Measurements from ENCODE around the gene LFNG. TPM values are rescaled to one million over a fixed set of nuclear protein-coding genes. Genes with fewer than 3 reads are reported as not detected.

LFNG gene
- total and polyA plus RNA-seq, 9 donors = 0.86 to 8.2 (median 3.3) TPM

DNA sequence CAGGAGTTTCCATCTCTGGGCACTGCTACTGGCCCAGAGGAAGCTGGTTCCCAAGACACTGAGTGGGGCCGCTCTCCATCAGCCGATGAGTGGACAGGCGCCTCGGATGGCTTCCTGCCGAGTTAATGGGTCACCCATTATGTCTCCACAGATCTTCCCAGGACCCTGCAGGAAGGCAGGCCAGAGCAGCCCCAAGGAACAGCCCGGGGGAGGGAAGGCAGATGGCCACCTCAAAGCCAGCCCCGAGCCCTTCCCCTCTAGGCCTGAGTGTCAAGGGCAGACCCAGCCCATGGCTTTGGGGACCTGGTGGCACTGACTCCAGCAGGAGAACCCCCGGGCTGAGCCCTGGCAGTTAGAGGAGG is 3.4 kb upstream of the LFNG start:
- H3K27me3 ChIP-seq = no peaks in the 10 kb centered on the region
- H3K4me1 ChIP-seq (ENCODE audit: insufficient read depth) = peaks cover 5% of the 10 kb centered on the region
- no peak overlapping the region for H3K27ac ChIP-seq

GRCh38 chr7:2517026-2517425 is 2.5 kb upstream of the LFNG start:
- TF ChIP-seq CTCF (IDR thresholded peaks at IDR 0.05) (no peak), EP300 (IDR thresholded peaks at IDR 0.05) (no peak), POLR2A (IDR thresholded peaks at IDR 0.05) (no peak)
- H3K4me1 ChIP-seq (ENCODE audit: insufficient read depth) = peaks cover 5% of the 10 kb centered on the region
- H3K36me3 ChIP-seq = no peaks in the 10 kb centered on the region
- no peak for DNase-seq
- intact Hi-C loops (cut with DNase I) = no loop called here
- H3K9me3 ChIP-seq = no peaks in the 10 kb centered on the region
- 42 to 48% (median 48%) methylated on average over 8 of the region's 8 CpGs for WGBS, 3 donors
- no peak overlapping the region for H3K27ac ChIP-seq
- H3K4me3 ChIP-seq = no peak overlapping the region
- no peaks in the 10 kb centered on the region for H3K27me3 ChIP-seq

More for the DNA sequence above, 3.4 kb upstream of the LFNG start:
- intact Hi-C loops (cut with DNase I) = no loop called here
- TF ChIP-seq EP300 (IDR thresholded peaks at IDR 0.05) (no peak), POLR2A (IDR thresholded peaks at IDR 0.05) (no peak), CTCF (IDR thresholded peaks at IDR 0.05) (no peak)
- H3K9me3 ChIP-seq = no peaks in the 10 kb centered on the region
- no peaks in the 10 kb centered on the region for H3K36me3 ChIP-seq
- no peak for DNase-seq
- H3K4me3 ChIP-seq = no peak overlapping the region
- 83 to 89% (median 86%) methylated on average over 8 of the region's 8 CpGs for WGBS, 3 donors

DNA sequence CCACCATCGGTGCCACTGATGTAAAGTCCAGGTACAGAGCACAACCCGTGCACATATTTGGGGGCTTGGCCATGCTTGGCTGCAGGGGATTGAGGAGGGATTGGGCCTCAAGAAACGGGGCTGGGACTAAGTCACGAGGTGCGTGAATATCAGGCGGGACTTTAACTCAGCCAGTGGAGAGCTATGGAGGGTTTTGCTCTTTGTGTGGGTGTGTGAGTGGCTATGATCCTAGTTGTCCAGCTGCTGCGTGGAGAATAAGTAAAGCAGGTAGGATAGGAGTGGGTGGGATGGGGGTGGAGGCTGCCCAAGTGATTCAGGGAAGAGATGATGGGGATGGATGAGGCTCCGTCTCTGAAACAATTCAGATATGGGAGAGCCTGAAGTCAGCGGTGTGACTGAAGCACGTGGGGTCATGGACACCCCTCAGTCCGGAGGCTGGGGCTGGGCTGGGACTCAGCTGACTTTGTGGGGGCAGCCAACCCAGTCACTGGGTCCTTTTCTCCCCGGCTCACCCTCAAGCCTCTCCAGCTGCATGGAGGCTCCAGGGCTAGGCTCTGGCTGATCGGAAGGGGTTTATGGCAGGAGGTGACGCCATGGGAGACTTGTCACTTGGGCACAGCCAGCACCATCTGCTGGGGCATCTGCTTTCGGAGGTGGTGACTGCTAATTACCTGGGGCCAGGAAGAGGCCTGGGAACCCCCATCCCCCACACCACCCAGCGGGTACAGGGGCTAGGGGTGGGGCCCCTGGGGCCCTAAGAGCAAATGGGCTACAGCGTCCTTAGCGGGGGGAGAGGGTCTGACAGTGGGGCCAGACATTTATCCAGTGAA is 1.7 kb upstream of the LFNG start:
- Histone ChIP-seq H3K36me3 (no peaks in the 10 kb centered on the region), H3K27ac (no peak overlapping the region), H3K9me3 (no peaks in the 10 kb centered on the region), H3K27me3 (no peaks in the 10 kb centered on the region), H3K4me3 (no peak overlapping the region), H3K4me1 (ENCODE audit: insufficient read depth) (peaks cover 5% of the 10 kb centered on the region)
- WGBS, 3 donors = 38 to 44% (median 39%) methylated on average over 18 of the region's 18 CpGs
- TF ChIP-seq EP300 (IDR thresholded peaks at IDR 0.05) (no peak), CTCF (IDR thresholded peaks at IDR 0.05) (no peak), POLR2A (IDR thresholded peaks at IDR 0.05) (no peak)
- intact Hi-C loops (cut with DNase I) = no loop called here
- DNase-seq = no peak

DNA sequence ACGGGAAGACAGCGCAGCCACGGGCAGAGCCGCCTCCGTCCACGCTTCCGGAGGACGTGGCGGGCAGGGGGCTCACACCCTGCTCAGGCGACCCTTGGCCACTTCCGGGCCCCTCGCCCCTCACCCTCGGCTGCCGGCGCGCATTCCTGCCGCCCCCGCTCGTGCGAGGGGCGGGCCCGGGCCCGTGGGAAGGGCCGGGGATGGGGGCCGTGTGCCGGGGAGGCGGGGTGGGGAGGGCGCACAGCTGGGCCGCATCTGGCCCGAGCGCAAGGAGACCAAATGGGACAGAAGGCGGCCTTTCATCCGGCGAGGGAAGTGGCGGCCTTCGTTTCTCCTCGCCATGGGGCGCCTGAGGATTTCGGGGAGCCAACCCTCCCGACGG is 846 bp upstream of the LFNG start:
- Histone ChIP-seq H3K27ac (no peak overlapping the region), H3K27me3 (no peaks in the 10 kb centered on the region), H3K36me3 (no peaks in the 10 kb centered on the region), H3K4me1 (ENCODE audit: insufficient read depth) (peaks cover 5% of the 10 kb centered on the region), H3K4me3 (peak overlapping the region; percentile 35), H3K9me3 (no peaks in the 10 kb centered on the region)
- no peak for DNase-seq
- 4 to 8% (median 5%) methylated on average over 32 to 41 of the region's 41 CpGs for WGBS, 3 donors
- intact Hi-C loops (cut with DNase I) = no loop called here
- no peak for TF ChIP-seq CTCF (IDR thresholded peaks at IDR 0.05)
- TF ChIP-seq EP300 (IDR thresholded peaks at IDR 0.05) = no peak
- no peak for TF ChIP-seq POLR2A (IDR thresholded peaks at IDR 0.05)
